Measurements from ENCODE around the gene STIM1.
"Not testable (repeated sequence)": the region's sequence is repeated elsewhere in the genome, so short reads cannot be mapped to it uniquely, and the experiment has no call there.

The STIM1 gene

GRCh38 chr11:3890014-3890413 is 34.5 kb downstream of the STIM1 start:
- no peak for DNase-seq

GRCh38 chr11:3890806-3891205 is 35.3 kb downstream of the STIM1 start:
- no peak for DNase-seq

- DNase-seq = no peak
These were observed 36.3 kb downstream of the STIM1 start for GRCh38 chr11:3891751-3892150.

GRCh38 chr11:3892156-3892555 is 36.7 kb downstream of the STIM1 start:
- DNase-seq = no peak

- no peak for DNase-seq
These were observed 37.8 kb downstream of the STIM1 start for GRCh38 chr11:3893311-3893710.

- no peak for DNase-seq
These were observed 38.8 kb downstream of the STIM1 start for GRCh38 chr11:3894128-3894731.

- DNase-seq = no peak
These were observed 41.2 kb downstream of the STIM1 start for GRCh38 chr11:3896644-3897043.

GRCh38 chr11:3900230-3900629 is 44.8 kb downstream of the STIM1 start:
- DNase-seq = not testable (repeated sequence)

- no peak for DNase-seq
These were observed 46.0 kb downstream of the STIM1 start for GRCh38 chr11:3901249-3902025.

GRCh38 chr11:3902441-3902840 is 47.0 kb downstream of the STIM1 start:
- DNase-seq = no peak

GRCh38 chr11:3903207-3903896 is 47.9 kb downstream of the STIM1 start:
- DNase-seq = no peak

GRCh38 chr11:3904228-3904627 is 48.8 kb downstream of the STIM1 start:
- no peak for DNase-seq

- DNase-seq = no peak
These were observed 49.9 kb downstream of the STIM1 start for GRCh38 chr11:3905080-3905953.

- no peak for DNase-seq
These were observed 50.7 kb downstream of the STIM1 start for GRCh38 chr11:3906166-3906565.

GRCh38 chr11:3907590-3907989 is 52.1 kb downstream of the STIM1 start:
- no peak for DNase-seq

- no peak for DNase-seq
These were observed 54.4 kb downstream of the STIM1 start for GRCh38 chr11:3909901-3910300.

- no peak for DNase-seq
These were observed 56.5 kb downstream of the STIM1 start for GRCh38 chr11:3911908-3912505.

GRCh38 chr11:3913921-3914320 is 58.5 kb downstream of the STIM1 start:
- no peak for DNase-seq

- DNase-seq = no peak
These were observed 59.3 kb downstream of the STIM1 start for GRCh38 chr11:3914805-3915204.

GRCh38 chr11:3916962-3917361 is 61.5 kb downstream of the STIM1 start:
- DNase-seq = no peak

- DNase-seq = no peak
These were observed 64.8 kb downstream of the STIM1 start for GRCh38 chr11:3920148-3920852.

GRCh38 chr11:3922056-3922455 is 66.6 kb downstream of the STIM1 start:
- DNase-seq = no peak

Data from NCI-H526 treated with DMSO at 0.1 percent for 48 hours (cell line).